Right hindlimb (tissue), 1 donor: ENCODE results near the gene GAS7.
"Not testable (repeated sequence)": the region's sequence is repeated elsewhere in the genome, so short reads cannot be mapped to it uniquely, and the experiment has no call there.

ENCODE experiments used
- DNase-seq: peaks from one replicate; pipeline ENCODE4 v3.0.0-alpha.2; 2018

The GAS7 gene

DNA sequence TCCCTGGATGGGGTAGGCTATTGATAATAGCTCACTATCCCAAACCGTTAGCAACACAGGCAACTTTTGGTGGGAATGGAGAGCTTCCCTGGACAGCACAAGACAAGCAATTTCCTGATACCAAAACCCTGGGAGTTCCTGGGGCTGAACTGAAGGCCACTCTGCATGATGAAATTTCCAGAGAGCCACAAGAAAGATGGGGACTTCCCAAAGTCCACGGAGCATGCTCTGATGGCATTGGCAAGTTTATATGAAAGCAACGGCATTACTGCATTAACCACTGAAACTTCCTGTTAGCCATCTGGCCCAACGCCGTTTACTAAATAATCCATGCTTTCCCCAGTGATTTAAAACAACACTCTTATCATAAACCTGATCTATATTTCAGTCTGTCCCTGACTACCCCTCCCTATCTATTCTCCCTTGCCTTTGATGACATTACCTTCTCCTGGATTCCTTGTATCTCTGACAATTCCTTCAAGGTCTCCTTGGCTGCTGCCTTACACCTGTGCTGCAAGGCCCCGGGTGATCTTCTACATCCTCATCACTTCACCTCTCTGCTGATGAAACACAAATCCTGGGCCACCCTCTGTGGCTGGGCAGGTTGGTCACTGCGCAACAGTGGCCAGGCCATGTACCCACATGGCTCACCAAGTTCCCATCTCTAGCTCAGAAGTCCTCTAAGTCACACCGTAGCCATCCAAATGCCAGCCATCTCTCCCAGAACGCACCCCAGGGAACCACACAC lies 184.9 kb downstream of the GAS7 start:
- DNase-seq, result no peak

DNA sequence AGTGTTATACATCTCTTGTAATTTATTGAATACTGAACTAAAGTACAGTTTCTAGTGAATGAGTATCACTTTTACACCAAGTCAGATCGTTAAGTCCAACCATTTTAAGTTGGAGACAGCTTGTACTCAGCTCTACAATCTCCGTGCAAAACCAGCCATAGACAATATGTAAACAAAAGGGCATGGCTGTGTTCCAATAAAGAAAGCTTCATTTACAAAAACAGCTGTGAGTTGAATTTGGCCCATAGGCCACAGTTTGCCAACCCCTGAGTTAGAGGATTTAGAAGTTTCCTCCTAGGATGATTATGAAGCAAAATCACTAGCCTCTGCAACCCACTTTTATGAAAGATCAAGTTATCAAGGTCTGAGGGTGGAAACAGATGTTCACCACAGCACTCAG lies 187.7 kb downstream of the GAS7 start:
- no peak for DNase-seq

GRCh38 chr17:10003705-10004104 lies 194.7 kb downstream of the GAS7 start:
- DNase-seq, result no peak

GRCh38 chr17:10002567-10003360 lies 195.6 kb downstream of the GAS7 start:
- not testable (repeated sequence) for DNase-seq

DNA sequence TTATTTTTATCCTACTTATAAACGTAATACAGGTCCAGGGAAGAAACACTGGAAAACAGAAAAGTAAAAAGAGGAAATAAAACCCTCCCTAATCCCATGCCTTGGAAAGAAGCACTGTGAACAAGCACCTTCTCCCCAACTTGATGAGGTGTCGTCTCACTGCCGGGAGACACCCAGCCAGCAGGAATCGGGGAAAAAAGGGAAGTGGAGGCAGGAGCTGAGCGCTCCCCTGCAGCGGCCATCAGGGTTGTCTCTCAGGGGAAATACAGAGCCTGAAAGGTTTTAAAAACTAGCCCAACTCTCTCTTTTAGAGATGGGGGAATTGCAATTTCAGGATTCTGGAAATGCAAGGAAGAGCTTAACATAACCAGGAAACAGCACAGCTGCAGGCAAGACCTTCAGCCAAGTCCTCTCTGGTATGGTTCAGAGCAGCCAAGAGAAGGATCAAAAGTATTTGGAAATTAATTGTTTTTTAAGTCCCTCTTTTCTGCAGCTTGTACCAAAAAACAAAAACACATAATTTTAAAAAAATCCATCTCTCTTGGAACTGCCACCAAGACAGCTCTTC lies 197.0 kb downstream of the GAS7 start:
- DNase-seq, result peak; percentile 68

GRCh38 chr17:9999919-10000695 lies 198.3 kb downstream of the GAS7 start:
- DNase-seq, result no peak

DNA sequence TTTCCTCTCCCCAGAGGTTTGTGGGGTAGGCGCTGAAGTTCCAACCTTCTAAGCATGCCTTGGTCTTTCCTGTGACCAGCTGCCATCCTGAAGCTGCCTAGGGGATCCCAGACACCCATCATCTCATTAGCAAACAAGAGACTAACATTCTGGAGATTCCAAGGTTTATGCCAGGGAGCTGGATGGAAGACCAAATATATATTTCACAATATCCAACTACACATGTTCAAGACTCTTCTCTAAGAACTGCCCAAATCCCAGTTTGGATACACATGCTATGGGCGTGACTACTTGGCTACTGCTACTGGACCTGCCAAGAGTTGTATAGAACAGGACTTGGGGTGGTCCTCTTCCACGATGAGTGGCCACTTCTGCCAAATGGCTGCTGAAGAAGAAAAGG lies 200.3 kb downstream of the GAS7 start:
- no peak for DNase-seq

DNA sequence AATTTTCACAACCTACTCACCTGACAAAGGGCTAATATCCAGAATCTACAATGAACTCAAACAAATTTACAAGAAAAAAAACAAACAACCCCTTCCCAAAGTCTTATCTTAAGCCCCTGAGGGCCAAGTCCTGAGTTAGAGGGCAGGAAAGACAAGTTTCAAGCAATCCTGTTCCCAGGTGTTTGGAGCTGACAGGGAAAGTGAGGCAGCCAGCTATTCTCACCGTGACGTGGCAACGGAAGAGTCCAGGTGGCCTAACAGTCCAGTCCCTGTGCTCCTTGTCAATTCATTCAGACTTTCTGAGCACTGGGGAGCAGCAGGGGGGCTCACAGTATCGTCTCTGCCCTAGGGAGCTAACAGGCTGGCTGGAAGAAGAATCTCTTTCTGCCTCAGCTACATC lies 203.6 kb downstream of the GAS7 start:
- DNase-seq, result no peak

DNA sequence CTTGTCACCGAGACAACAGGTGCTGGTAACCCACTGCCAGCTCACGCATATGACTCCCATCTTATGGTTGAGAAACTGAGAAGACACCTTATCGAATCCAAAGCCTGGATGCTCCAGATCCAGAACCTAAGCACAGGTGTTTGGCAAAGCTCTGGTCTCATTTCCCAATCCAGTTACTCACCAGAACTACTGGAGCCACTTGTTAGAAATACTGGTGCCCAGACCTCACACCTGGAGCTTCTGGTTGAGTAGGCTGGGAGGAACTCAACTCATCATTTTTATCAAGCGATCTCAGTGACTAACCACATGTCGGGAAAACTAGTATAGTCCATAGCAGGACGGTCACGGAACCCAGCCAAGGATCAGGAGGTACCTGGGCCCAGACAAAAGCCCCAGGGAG lies 206.6 kb downstream of the GAS7 start:
- no peak for DNase-seq

GRCh38 chr17:9991351-9991750 lies 207.1 kb downstream of the GAS7 start:
- no peak for DNase-seq

DNA sequence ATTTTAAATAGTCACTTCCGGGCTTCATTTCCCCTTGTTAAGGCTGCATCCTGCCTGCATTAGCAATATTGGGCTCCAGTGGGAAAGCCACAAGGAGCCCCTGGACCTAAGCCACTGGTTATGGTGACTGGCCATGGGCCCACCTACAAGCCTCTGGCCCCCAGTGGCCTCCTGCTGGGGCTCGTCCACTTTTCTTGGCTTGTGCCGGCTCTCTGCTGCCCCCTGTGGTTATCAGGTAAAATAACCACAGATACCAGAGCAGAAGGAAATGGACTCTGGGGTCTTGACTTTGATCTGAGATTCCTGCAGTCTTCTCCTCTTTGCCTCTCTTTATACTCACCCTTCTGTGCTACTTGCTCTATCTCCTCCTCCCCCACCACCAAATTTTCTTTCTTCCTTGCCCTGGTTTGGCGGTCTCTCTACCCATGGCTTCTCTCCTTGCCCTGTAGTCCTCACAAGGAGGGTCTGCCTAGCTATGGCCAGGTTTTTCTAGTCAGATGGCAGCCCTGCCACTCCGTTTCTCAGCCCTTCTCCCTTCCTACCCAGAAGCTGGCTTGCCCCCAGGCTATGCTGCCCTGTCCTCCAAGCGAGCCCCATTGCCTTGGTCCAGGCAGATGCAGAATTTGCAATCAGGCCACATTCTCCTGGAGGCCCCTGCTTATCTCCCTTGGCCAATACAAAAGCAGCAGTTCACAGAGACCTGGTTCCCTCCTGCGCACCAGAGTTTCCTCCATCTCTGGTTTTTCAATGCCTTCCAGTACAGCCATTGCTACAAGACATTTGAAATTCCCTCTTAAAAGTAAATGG lies 210.4 kb downstream of the GAS7 start:
- DNase-seq, result peak; percentile 40

GRCh38 chr17:9986754-9987382 lies 211.5 kb downstream of the GAS7 start:
- no peak for DNase-seq

DNA sequence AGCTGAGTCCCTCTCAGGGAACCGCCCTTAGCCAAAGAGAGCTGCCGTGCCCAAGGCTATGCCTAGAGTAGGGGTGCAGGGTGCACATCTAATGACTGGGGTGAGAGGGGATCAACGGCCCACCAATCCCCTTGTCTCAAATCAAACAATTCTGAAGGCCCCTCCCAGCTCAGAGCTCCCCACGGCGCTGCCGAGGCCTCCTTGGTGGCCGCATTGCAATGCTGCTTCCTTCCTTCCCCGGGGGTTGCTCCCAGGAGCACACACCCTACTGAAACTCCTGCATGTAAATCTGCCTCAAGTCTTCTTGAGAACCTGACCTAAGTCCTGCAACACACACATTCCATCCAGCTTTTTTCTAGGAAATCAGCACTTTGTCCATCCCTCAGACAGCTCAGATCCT lies 212.8 kb downstream of the GAS7 start:
- DNase-seq, result no peak

DNA sequence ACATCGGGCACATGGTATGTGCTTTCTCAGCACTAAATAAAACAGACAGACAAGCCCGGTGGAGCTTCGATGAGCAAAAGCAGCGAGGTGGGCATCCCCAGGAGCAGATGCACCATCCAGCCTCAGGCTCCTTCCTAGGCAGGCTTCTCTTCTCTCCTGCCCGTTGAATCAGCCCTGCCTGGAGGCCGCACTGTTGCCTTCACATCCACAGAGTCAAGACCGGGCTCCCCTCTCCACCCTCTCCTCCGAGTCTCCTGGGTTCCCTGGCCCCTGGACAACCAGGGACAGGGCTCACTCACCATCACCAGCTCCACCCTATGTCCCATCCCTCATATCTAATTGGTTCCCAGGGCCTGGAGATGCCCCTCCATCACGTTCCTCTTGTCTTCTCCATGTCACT lies 213.6 kb downstream of the GAS7 start:
- DNase-seq, result no peak

GRCh38 chr17:9982159-9982558 lies 216.2 kb downstream of the GAS7 start:
- no peak for DNase-seq

DNA sequence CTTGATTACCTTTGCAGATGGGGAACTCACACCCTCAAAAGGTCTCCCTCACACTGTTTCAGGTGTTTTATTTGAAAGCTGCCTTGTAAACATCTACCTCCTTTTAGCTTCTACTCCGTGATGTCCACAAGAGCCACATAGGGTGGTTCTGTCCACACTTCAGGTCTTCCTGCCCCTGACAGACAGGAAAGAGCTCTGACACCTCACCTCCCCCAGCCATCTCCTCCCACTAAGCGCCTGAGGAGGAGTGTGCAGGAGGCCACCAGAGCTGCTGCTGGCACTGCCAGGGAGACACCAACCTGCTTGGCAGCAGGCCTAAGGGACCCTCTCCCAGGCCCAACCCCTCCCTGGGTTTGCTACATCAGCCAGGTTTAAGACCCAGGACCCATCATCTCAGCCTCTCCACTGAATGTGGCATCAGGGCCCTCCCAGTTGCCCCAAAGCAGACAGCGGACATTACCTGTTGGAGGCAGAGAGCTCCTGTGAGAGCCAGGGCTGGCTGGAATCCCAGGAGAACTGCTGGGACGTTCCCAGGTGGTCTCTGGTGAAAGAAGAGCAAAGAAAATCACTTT lies 217.0 kb downstream of the GAS7 start:
- DNase-seq, result no peak

DNA sequence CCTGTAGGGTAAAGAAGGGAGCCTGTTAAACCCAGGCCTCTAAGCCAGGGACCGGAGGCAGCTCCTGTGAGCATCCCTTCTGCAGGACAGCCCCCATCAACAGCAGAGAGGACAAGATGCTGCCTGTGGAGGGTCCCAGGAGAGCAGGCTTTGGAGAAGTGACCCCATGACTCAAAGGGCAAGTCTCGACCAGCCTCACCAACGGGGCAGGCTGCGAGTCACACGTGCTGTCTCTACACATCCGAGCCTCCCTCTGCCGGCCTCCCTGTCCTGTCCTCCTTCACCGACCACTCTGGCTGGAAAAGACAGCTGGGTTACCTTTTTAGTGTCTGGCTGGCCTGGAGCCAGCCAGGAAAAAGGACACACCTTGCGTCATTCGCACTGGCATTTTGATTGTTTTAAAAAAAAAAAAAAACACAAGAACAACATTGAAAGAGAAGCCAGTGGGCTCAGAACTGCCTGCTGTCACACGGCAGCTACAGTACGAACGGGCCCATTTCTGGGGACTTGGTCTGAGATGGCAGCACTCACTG lies 218.9 kb downstream of the GAS7 start:
- no peak for DNase-seq

DNA sequence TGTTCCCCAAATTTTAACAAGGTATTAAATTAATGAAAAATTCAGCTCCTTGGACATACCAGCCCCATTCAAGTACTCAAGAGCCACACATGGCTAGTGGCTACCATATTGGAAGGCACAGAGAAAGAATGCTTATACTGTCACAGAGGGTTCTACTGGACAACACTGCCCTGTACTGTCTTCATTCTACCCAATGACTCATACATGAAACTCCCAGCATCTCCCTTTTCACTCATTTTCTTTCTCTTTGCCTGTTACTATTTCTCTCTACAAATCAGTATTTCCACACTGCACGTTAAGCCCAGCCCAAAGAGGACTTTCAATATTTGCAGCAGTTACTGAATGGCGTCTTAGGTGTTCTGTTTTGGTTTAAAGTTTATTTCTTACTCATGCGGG lies 221.2 kb downstream of the GAS7 start:
- DNase-seq, result no peak

DNA sequence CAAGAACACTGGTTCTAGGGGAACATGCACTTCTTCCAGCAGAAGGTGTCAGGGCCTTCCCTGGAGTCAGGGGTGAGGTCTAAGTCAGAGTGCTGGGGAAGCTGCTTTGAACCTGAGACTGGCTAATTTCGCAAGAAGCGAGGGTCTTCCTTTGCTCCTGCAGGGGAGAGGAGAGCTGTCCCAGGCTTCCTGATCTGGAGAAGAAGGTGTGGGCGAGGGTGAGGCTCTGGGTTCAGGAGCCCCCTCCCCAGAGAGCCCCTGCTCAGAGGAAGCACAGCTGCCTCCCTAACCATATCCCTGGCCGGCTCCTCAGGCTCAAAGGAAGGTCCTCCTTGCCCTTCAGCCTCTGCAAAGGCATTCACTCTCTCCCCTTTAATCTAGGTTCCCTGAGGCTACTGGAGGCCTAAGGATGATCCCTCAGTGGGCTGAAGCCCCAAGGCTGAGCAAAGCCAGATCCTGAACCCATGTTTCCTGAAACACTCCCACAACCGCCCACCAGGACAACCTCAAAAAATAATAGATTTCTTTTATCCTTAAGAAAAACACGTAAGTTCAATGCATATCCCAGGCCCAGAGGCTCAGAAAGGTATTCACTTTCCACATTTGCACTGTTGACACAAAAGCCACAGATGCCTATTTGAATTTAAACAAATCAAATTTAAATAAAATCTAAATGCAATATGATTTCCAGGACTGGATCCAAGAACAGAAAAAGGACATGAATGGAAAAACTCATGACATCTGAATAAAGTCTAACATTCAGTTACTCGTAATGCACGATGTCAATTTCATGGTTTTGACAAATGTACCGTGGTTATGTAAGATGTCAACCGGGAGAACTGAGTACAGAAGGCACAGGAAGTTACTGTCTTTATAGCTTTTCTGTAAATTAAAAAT lies 221.9 kb downstream of the GAS7 start:
- no peak for DNase-seq
